OCI-LY1 (cell line): ENCODE results near the gene ATXN1L.

Source experiments
- H2AFZ ChIP-seq: fragments of 200-600 bp; sonication (generic), shearing (Covaris generic); 2 replicates; pipeline ENCODE4 v1.6.0; 2014; ENCODE audit warnings: antibody characterized with exemption, mild to moderate bottlenecking, low read length
- H3F3A ChIP-seq: fragments of 200-600 bp; sonication (generic), shearing (Covaris generic); 2 replicates; pipeline ENCODE4 v1.6.0; 2014; ENCODE audit warnings: mild to moderate bottlenecking, antibody characterized with exemption, low read length, moderate library complexity; ENCODE audit not compliant: insufficient read depth
- H3K27ac ChIP-seq: fragments of 200-600 bp; sonication (generic); 2 replicates; pipeline ENCODE4 v1.5.1; 2014; ENCODE audit warnings: low read length, mixed run types, mild to moderate bottlenecking, low read depth; ENCODE audit not compliant: poor library complexity, severe bottlenecking
- H3K27me3 ChIP-seq: fragments of 200-600 bp; sonication (generic); 2 replicates; pipeline ENCODE4 v1.6.0; 2014; ENCODE audit warnings: antibody characterized with exemption, mild to moderate bottlenecking, low read length, moderate library complexity; ENCODE audit not compliant: insufficient read depth
- H3K36me3 ChIP-seq: fragments of 200-600 bp; sonication (generic); 2 replicates; pipeline ENCODE4 v1.6.1; 2014; ENCODE audit warnings: mild to moderate bottlenecking, antibody characterized with exemption, low read length, moderate library complexity, mixed read lengths; ENCODE audit not compliant: insufficient read depth
- H3K4me1 ChIP-seq: fragments of 200-600 bp; sonication (generic); 2 replicates; pipeline ENCODE4 v1.5.1; 2014; ENCODE audit warnings: mild to moderate bottlenecking, low read length, moderate library complexity; ENCODE audit not compliant: insufficient read depth, severe bottlenecking
- H3K4me2 ChIP-seq: fragments of 200-600 bp; sonication (generic), shearing (Covaris generic); 2 replicates; pipeline ENCODE4 v1.6.1; 2014; ENCODE audit warnings: low read length
- H3K4me3 ChIP-seq: fragments of 200-600 bp; sonication (generic); 2 replicates; pipeline ENCODE4 v1.5.1; 2014; ENCODE audit warnings: low read length, low read depth, mild to moderate bottlenecking, mixed read lengths; ENCODE audit not compliant: poor library complexity, severe bottlenecking
- H3K79me2 ChIP-seq: fragments of 200-600 bp; shearing (Covaris generic); 2 replicates; pipeline ENCODE4 v1.6.1; 2016; ENCODE audit warnings: mixed run types, low read length, mixed read lengths; ENCODE audit not compliant: insufficient read depth
- H3K9ac ChIP-seq: fragments of 200-600 bp; sonication (generic), shearing (Covaris generic); 2 replicates; pipeline ENCODE4 v1.6.1; 2014; ENCODE audit warnings: mild to moderate bottlenecking, low read length, mixed read lengths
- H3K9me2 ChIP-seq: fragments of 200-600 bp; sonication (generic), shearing (Covaris generic); 2 replicates; pipeline ENCODE4 v1.6.1; 2014; ENCODE audit warnings: low read depth, mild to moderate bottlenecking, low read length, mixed read lengths
- H3K9me3 ChIP-seq: fragments of 200-600 bp; shearing (Covaris generic); 2 replicates; pipeline ENCODE4 v1.6.1; 2014; ENCODE audit warnings: low read length, mixed read lengths
- H4K20me1 ChIP-seq: fragments of 200-600 bp; sonication (generic), shearing (Covaris generic); 2 replicates; pipeline ENCODE4 v1.6.0; 2016; ENCODE audit warnings: mild to moderate bottlenecking, low read length; ENCODE audit not compliant: insufficient read depth
- CTCF ChIP-seq: fragments of 200-600 bp; sonication (generic), shearing (Covaris generic); IDR thresholded peaks from 2 replicates; pipeline ENCODE4 v1.5.1; 2017; ENCODE audit warnings: mild to moderate bottlenecking, antibody characterized with exemption, low read length, moderate library complexity, mixed read lengths
- EZH2 ChIP-seq: fragments of 200-600 bp; sonication (generic), shearing (Covaris generic); IDR thresholded peaks from 2 replicates; pipeline ENCODE4 v1.8.0; 2017; ENCODE audit warnings: borderline replicate concordance, mixed run types, mild to moderate bottlenecking, antibody characterized with exemption, low read length, moderate library complexity, mixed read lengths

Gene ATXN1L

GRCh38 chr16:71895679-71896365 is 50.0 kb downstream of the ATXN1L start:
- Histone ChIP-seq H3K9ac (peak overlapping the region; percentile 98), H3K4me2 (peak overlapping the region; percentile 92), H3K27me3 (no peaks in the 10 kb centered on the region), H3K79me2 (peaks cover 54% of the 10 kb centered on the region), H3K36me3 (peaks cover 8% of the 10 kb centered on the region; the same call in 1 of the 2 replicates), H3K4me3 (peak overlapping the region; percentile 97), H4K20me1 (no peaks in the 10 kb centered on the region), H2AFZ (no peak overlapping the region), H3K27ac (peak overlapping the region; percentile 52), H3K9me2 (no peaks in the 10 kb centered on the region), H3F3A (no peaks in the 10 kb centered on the region), H3K9me3 (no peaks in the 10 kb centered on the region), H3K4me1 (peaks cover 46% of the 10 kb centered on the region)
- TF ChIP-seq CTCF (no peak), EZH2 (no peak)

GRCh38 chr16:71896764-71897368 is 51.1 kb downstream of the ATXN1L start:
- peak overlapping the region; percentile 52 for H3K27ac ChIP-seq

GRCh38 chr16:71899171-71899570 is 53.4 kb downstream of the ATXN1L start:
- no peak overlapping the region for H3K4me2 ChIP-seq

More at GRCh38 chr16:71896764-71897368, 51.1 kb downstream of the ATXN1L start:
- TF ChIP-seq CTCF (no peak), EZH2 (no peak)
- Histone ChIP-seq H3K27me3 (no peaks in the 10 kb centered on the region), H3K79me2 (peaks cover 64% of the 10 kb centered on the region), H3K4me2 (peak overlapping the region; percentile 92), H3F3A (no peaks in the 10 kb centered on the region), H3K9me2 (no peaks in the 10 kb centered on the region), H3K4me1 (peaks cover 39% of the 10 kb centered on the region), H2AFZ (no peak overlapping the region), H3K9me3 (no peaks in the 10 kb centered on the region), H3K4me3 (peak overlapping the region; percentile 97), H3K36me3 (peaks cover 14% of the 10 kb centered on the region), H3K9ac (peak overlapping the region; percentile 98), H4K20me1 (no peaks in the 10 kb centered on the region)

More at GRCh38 chr16:71899171-71899570, 53.4 kb downstream of the ATXN1L start:
- Histone ChIP-seq H2AFZ (no peak overlapping the region), H3K9me3 (no peaks in the 10 kb centered on the region), H3K4me1 (peaks cover 34% of the 10 kb centered on the region), H3K27me3 (no peaks in the 10 kb centered on the region), H3K9me2 (no peaks in the 10 kb centered on the region), H4K20me1 (peaks cover 5% of the 10 kb centered on the region; the same call in 1 of the 2 replicates), H3F3A (no peaks in the 10 kb centered on the region), H3K4me3 (no peak overlapping the region), H3K79me2 (peaks cover 87% of the 10 kb centered on the region), H3K36me3 (peaks cover 33% of the 10 kb centered on the region), H3K9ac (no peak overlapping the region), H3K27ac (no peak overlapping the region)
- no peak for TF ChIP-seq EZH2
- no peak for TF ChIP-seq CTCF
